ENCODE measurements around the gene RPS5.
"Not testable (repeated sequence)": the region's sequence is repeated elsewhere in the genome, so short reads cannot be mapped to it uniquely, and the experiment has no call there.

The RPS5 gene

DNA sequence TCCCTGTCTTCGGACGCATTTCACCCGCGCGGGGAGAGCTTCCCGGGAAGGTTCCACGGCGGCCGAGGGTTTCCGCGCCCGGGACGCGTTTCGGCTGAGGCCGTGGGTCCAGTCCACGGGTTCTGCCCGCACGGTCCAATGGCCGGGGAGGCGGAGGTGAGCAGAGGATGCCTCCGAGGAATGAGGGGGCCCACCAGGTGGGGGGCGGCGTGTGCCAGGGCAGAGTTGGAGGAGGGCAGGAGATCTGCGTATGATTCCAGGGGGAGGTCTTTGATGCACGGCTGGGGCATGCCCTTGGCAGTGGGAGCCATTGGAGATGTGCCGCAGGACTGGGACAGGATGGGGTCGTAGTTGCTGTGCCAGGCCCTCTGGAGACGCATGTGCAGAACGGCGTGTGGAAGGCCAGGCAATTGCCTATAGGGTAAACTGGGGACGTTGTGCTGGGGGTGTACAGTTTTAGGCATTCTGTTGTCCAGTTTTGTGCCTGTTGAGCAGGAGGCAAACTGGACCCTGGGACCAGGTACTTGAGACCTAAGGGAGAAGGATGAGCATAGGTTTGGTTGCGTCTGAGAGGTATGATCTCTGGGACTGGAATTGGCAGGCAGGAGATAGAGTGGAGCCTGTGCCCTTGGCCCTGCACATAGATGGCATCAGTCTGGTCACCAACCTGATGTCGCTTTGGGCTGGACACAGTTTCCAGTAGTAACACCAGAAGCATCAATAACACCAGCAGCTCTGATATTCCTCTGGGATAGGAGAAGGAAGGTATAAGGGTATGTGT lies 22.1 kb downstream of the RPS5 start:
- Mint-ChIP-seq H3K4me1 (peaks cover 41% of the 10 kb centered on the region), H3K4me3 (peak overlapping the region; percentile 91), H3K9me3 (no peaks in the 10 kb centered on the region), H3K27ac (ENCODE audit: low read depth) (no peak overlapping the region), H3K27me3 (no peaks in the 10 kb centered on the region), H3K36me3 (ENCODE audit: insufficient read depth) (peaks cover 6% of the 10 kb centered on the region)
- ATAC-seq (replicated peaks; ENCODE audit: extremely low read depth, poor library complexity, severe bottlenecking) (no peak), DNase-seq (ENCODE audit: low spot score in 2 of 2) (no peak)

GRCh38 chr19:58416604-58417003 lies 29.5 kb downstream of the RPS5 start:
- ATAC-seq (replicated peaks; ENCODE audit: extremely low read depth, poor library complexity, severe bottlenecking) = no peak
- Mint-ChIP-seq H3K36me3 (ENCODE audit: insufficient read depth) (peaks cover 9% of the 10 kb centered on the region), H3K4me3 (no peak overlapping the region)

DNA sequence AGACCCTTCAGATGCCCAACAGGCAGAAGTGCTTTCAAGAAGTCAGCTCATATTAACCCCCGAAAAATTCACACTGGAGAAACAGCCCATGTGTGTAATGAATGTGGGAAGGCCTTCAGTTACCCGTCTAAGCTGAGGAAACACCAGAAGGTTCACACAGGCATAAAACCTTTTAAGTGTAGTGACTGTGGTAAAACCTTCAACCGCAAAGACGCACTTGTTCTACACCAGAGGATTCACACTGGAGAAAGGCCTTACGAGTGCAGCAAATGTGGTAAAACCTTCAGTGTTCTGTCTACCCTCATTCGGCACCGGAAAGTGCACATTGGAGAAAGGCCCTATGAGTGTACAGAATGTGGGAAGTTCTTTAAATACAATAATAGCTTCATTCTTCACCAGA lies 30.0 kb downstream of the RPS5 start:
- peaks cover 9% of the 10 kb centered on the region for H3K36me3 Mint-ChIP-seq (ENCODE audit: insufficient read depth)
- no peak for ATAC-seq (replicated peaks; ENCODE audit: extremely low read depth, poor library complexity, severe bottlenecking)
- no peak overlapping the region for H3K27ac Mint-ChIP-seq (ENCODE audit: low read depth)
- no peaks in the 10 kb centered on the region for H3K9me3 Mint-ChIP-seq
- no peaks in the 10 kb centered on the region for H3K4me1 Mint-ChIP-seq
- H3K4me3 Mint-ChIP-seq = no peak overlapping the region
- no peak for DNase-seq (ENCODE audit: low spot score in 2 of 2)
- H3K27me3 Mint-ChIP-seq = no peaks in the 10 kb centered on the region

More at GRCh38 chr19:58416604-58417003, 29.5 kb downstream of the RPS5 start:
- Mint-ChIP-seq H3K27ac (ENCODE audit: low read depth) (no peak overlapping the region), H3K9me3 (no peaks in the 10 kb centered on the region), H3K27me3 (no peaks in the 10 kb centered on the region), H3K4me1 (no peaks in the 10 kb centered on the region)
- no peak for DNase-seq (ENCODE audit: low spot score in 2 of 2)

DNA sequence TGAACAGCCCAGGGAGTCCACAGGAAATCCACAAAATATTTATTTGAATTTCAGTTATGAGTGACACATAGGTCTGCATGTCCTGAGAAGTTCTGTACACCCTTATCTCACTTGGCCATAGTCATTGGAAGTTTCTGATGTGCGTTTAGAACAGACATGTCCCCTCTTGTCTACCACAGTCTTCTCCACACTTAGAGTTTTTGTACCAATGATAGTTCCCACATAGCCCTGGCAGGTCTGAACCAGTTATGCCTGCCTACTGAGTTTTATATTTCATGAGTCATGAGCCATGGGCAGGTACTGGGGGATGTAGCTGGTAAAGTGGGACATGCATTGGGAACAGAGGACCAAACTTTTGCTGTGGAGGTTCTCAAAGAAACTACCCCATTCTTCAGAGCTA lies 41.5 kb downstream of the RPS5 start:
- DNase-seq (ENCODE audit: low spot score in 2 of 2) (no peak), ATAC-seq (replicated peaks; ENCODE audit: extremely low read depth, poor library complexity, severe bottlenecking) (no peak)
- Mint-ChIP-seq H3K4me1 (no peaks in the 10 kb centered on the region), H3K36me3 (ENCODE audit: insufficient read depth) (no peaks in the 10 kb centered on the region), H3K27ac (ENCODE audit: low read depth) (no peak overlapping the region), H3K9me3 (peaks cover 4% of the 10 kb centered on the region), H3K27me3 (no peaks in the 10 kb centered on the region), H3K4me3 (no peak overlapping the region)

DNA sequence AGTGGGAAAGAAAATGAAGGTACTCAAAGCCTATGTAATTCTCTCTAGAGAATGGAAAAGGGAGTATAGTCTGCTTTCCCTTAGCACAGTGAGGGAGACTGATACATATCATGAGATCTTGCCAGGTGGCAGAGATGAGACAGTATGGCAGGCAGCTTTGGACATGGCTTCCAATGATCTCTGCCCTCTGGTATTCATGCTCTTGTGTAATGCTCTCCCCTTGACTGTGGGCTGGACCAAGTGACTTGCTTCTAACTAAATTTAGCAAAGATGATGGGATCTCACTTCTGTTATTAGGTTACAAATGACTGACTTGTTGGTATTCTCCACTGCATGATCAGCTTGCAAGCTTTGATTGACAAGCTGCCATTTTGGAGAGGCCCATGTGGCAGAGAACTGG lies 42.7 kb downstream of the RPS5 start:
- ATAC-seq (replicated peaks; ENCODE audit: extremely low read depth, poor library complexity, severe bottlenecking) (no peak), DNase-seq (ENCODE audit: low spot score in 2 of 2) (no peak)
- no peaks in the 10 kb centered on the region for H3K27me3 Mint-ChIP-seq
- no peaks in the 10 kb centered on the region for H3K36me3 Mint-ChIP-seq (ENCODE audit: insufficient read depth)
- no peak overlapping the region for H3K27ac Mint-ChIP-seq (ENCODE audit: low read depth)
- H3K4me3 Mint-ChIP-seq = no peak overlapping the region
- peaks cover 4% of the 10 kb centered on the region for H3K9me3 Mint-ChIP-seq
- no peaks in the 10 kb centered on the region for H3K4me1 Mint-ChIP-seq

DNA sequence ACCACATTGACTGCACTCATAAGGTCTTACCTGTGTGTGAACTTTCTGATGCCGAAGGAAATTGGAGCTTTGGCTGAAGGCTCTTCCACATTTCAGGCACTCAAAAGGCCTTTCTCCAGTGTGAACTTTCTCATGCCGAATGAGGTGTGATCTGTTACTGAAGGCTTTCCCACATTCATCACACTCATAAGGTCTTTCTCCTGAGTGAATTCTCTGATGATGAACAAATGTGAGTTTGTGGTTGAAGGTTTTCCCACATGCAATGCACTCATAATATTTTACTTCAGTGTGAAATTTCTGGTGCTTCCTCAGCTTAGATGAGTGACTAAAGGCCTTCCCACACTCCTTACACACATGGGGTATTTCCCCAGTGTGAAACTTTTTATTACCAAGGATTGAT lies 47.1 kb downstream of the RPS5 start:
- Mint-ChIP-seq H3K36me3 (ENCODE audit: insufficient read depth) (peaks cover 14% of the 10 kb centered on the region), H3K27ac (ENCODE audit: low read depth) (no peak overlapping the region), H3K4me3 (no peak overlapping the region), H3K27me3 (no peaks in the 10 kb centered on the region), H3K9me3 (peaks cover 20% of the 10 kb centered on the region), H3K4me1 (peaks cover 13% of the 10 kb centered on the region)
- ATAC-seq (replicated peaks; ENCODE audit: extremely low read depth, poor library complexity, severe bottlenecking) (no peak), DNase-seq (ENCODE audit: low spot score in 2 of 2) (no peak)

DNA sequence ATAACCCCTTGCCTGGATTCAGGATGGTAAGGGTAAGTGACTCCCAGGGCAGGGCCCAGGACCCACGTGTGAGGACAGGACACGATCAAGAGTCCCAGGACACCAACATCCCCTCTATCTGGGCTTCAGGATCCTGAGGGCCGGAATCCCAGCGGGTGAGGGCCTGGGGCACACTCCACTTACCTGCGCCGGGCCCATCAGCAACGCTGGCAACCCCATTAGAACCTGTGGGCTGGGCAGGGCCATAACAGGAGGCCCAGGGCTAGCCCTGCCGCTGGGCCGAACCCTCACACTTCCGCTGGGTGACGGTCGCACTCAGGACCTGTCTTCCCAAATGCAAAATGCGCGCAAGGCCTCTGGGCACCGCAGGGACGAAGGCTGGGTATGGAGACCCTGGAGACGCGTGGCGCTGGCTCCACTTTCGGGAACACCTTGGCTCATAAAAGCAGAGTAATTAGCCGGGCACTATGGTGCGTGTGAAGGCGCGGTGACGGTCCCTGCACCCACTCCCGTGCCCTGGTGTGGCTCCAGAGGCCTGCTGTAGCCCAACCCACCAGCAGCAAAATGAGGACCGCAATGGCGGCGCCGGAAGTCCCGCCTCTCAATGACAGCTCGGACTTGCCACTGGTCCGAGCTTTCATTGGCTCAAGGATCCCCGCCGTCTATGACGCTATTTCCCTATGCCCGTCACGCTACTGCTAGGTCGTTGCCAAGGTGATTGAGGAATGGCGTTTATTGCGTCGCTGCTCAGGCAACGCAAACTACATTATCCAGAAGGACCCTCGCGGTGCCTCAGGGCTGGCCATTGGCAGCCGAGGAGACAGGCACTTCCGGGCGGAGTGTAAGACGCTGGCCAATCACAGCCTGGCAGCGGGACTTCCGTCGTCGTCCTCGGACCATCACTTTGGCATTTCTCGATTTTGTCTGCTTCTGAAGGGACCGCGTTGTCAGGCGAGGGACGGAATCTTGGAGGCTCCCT lies 52.8 kb downstream of the RPS5 start, which contains the start of gene ZNF132:
Gene ZNF132 (minus strand): TSS at position 578 of the 979 bp plus-strand sequence. CDS start 332 bp downstream, at position 246.
- DNase-seq (ENCODE audit: low spot score in 2 of 2) = peak; percentile 73 to 95
- Mint-ChIP-seq H3K27ac (ENCODE audit: low read depth) (peak within 1 kb of the TSS; percentile 97), H3K27me3 (peaks cover 10% of the 10 kb centered on the region), H3K9me3 (peaks cover 19% of the 10 kb centered on the region), H3K4me3 (peak within 1 kb of the TSS; percentile 94), H3K4me1 (peaks cover 27% of the 10 kb centered on the region), H3K36me3 (ENCODE audit: insufficient read depth) (peaks cover 21% of the 10 kb centered on the region)
- peak; percentile 99 for ATAC-seq (replicated peaks; ENCODE audit: extremely low read depth, poor library complexity, severe bottlenecking)

GRCh38 chr19:58440556-58440955 lies 53.5 kb downstream of the RPS5 start:
- H3K9me3 Mint-ChIP-seq = peaks cover 19% of the 10 kb centered on the region
- H3K27ac Mint-ChIP-seq (ENCODE audit: low read depth) = peak overlapping the region; percentile 97
- H3K27me3 Mint-ChIP-seq = peaks cover 10% of the 10 kb centered on the region
- H3K4me1 Mint-ChIP-seq = peaks cover 27% of the 10 kb centered on the region
- ATAC-seq (replicated peaks; ENCODE audit: extremely low read depth, poor library complexity, severe bottlenecking) (no peak), DNase-seq (ENCODE audit: low spot score in 2 of 2) (no peak)
- H3K36me3 Mint-ChIP-seq (ENCODE audit: insufficient read depth) = peaks cover 15% of the 10 kb centered on the region
- H3K4me3 Mint-ChIP-seq = peak overlapping the region; percentile 94

DNA sequence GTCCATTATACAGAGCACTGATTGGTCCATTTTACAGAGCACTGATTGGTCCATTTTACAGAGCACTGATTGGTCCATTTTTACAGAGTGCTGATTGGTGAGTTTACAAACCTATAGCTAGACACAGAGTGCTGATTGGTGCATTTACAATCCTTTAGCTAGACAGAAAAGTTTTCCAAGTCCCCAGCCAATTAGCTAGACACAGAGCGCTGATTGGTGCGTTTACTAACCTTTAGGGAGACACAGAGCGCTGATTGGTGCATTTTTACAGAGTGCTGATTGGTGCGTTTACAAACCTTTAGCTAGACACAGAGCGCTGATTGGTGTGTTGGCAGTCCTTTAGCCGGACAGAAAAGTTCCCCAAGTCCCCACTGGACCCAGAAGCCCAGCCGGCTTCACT lies 55.9 kb downstream of the RPS5 start:
- DNase-seq (ENCODE audit: low spot score in 2 of 2); H3K4me3 Mint-ChIP-seq: not testable (repeated sequence)

More for the DNA sequence above, 55.9 kb downstream of the RPS5 start:
- peaks cover 14% of the 10 kb centered on the region for H3K9me3 Mint-ChIP-seq
- H3K27ac Mint-ChIP-seq (ENCODE audit: low read depth); ATAC-seq (replicated peaks; ENCODE audit: extremely low read depth, poor library complexity, severe bottlenecking): not testable (repeated sequence)
- H3K27me3 Mint-ChIP-seq = peaks cover 28% of the 10 kb centered on the region
- peaks cover 10% of the 10 kb centered on the region for H3K36me3 Mint-ChIP-seq (ENCODE audit: insufficient read depth)
- peaks cover 21% of the 10 kb centered on the region for H3K4me1 Mint-ChIP-seq
